ENCODE measurements around the gene TRIM67. TPM values are rescaled to one million over a fixed set of nuclear protein-coding genes. Genes with fewer than 3 reads are reported as not detected.
A peak's percentile ranks its signal among the peaks of the same experiment; 100 is the strongest.

Gene TRIM67
- total and polyA plus RNA-seq, 7 experiments from 2014 or later: 0.02 TPM; not detected in 6

GRCh38 chr1:231235526-231236207, 73.8 kb downstream of the TRIM67 start:
- H3K27me3 ChIP-seq (ENCODE audit: control insufficient read depth in 2 of 2, insufficient read depth in 2 of 2, low read length in 2 of 2): no peaks in the 10 kb centered on the region
- Mint-ChIP-seq H3K36me3 (peaks cover 14 to 39% (median 34%) of the 10 kb centered on the region in 5 donors), H3K4me3 (peak overlapping the region in 2 of 10 donors; percentile 5 to 6), H3K9me3 (peaks cover 0 to under 1% (median 0%) of the 10 kb centered on the region in 11 donors), H3K27ac (no peak overlapping the region), H3K4me1 (peaks cover 42 to 78% (median 74%) of the 10 kb centered on the region in 7 donors), H3K27me3 (no peaks in the 10 kb centered on the region)
- no peaks in the 10 kb centered on the region for H3K9me3 ChIP-seq (ENCODE audit: control insufficient read depth in 2 of 3, low read length in 3 of 3)
- intact Hi-C loops (cut with micrococcal nuclease): no loop called here
- POLR2A ChIA-PET: interaction anchor here (0.7 to 1.7 kb wide), 2 partner anchors 8 to 355 kb away, joined by 3 to 4 read pairs; no protein-coding TSS in a partner anchor
- no peak overlapping the region for H3K4me3 ChIP-seq (ENCODE audit: low read length)
- peaks cover 0 to 50% (median 8%) of the 10 kb centered on the region in 3 experiments for H3K36me3 ChIP-seq (ENCODE audit: control insufficient read depth in 2 of 3, insufficient read depth in 3 of 3, low read length in 3 of 3)
- H3K4me1 ChIP-seq (ENCODE audit: control insufficient read depth in 2 of 2, insufficient read depth in 2 of 2, low read length in 2 of 2): peaks cover 9 to 26% of the 10 kb centered on the region in 2 donors
- CTCF ChIA-PET: no interaction called here
- ATAC-seq: no peak
- no peak for DNase-seq
- no peak overlapping the region for H3K27ac ChIP-seq (ENCODE audit: low read depth, low read length)

GRCh38 chr1:231236208-231236591, 74.3 kb downstream of the TRIM67 start:
- ATAC-seq: no peak
- peaks cover 14 to 36% (median 31%) of the 10 kb centered on the region in 5 donors for H3K36me3 Mint-ChIP-seq
- CTCF ChIA-PET: interaction anchor here (1.2 kb wide), 1 partner anchor 25 kb away, joined by 5 read pairs; no protein-coding TSS in a partner anchor

GRCh38 chr1:231236938-231237337, 75.1 kb downstream of the TRIM67 start:
- Histone ChIP-seq H3K4me3 (ENCODE audit: low read length) (no peak overlapping the region), H3K9me3 (ENCODE audit: control insufficient read depth in 2 of 3, low read length in 3 of 3) (no peaks in the 10 kb centered on the region), H3K27ac (ENCODE audit: low read depth, low read length) (no peak overlapping the region), H3K36me3 (ENCODE audit: control insufficient read depth in 2 of 3, insufficient read depth in 3 of 3, low read length in 3 of 3) (peaks cover 0 to 42% (median 8%) of the 10 kb centered on the region in 3 experiments), H3K27me3 (ENCODE audit: control insufficient read depth in 2 of 2, insufficient read depth in 2 of 2, low read length in 2 of 2) (no peaks in the 10 kb centered on the region), H3K4me1 (ENCODE audit: control insufficient read depth in 2 of 2, insufficient read depth in 2 of 2, low read length in 2 of 2) (peaks cover 12 to 27% of the 10 kb centered on the region in 2 donors)
- CTCF ChIA-PET: interaction anchor here (1.2 kb wide), 1 partner anchor 26 kb away, joined by 5 read pairs; no protein-coding TSS in a partner anchor
- Mint-ChIP-seq H3K27ac (no peak overlapping the region), H3K9me3 (peaks cover 0 to 5% (median 0%) of the 10 kb centered on the region in 11 donors), H3K4me1 (peaks cover 47 to 73% (median 67%) of the 10 kb centered on the region in 7 donors), H3K4me3 (peak overlapping the region in 3 of 10 donors; percentile 25 to 56 (median 40)), H3K36me3 (peaks cover 14 to 34% (median 31%) of the 10 kb centered on the region in 5 donors), H3K27me3 (no peaks in the 10 kb centered on the region)
- intact Hi-C loops (cut with micrococcal nuclease): no loop called here
- DNase-seq (no peak), ATAC-seq (no peak)
- POLR2A ChIA-PET: no interaction called here

More at GRCh38 chr1:231236208-231236591, 74.3 kb downstream of the TRIM67 start:
- Mint-ChIP-seq H3K27ac (no peak overlapping the region), H3K9me3 (peaks cover 0 to 5% (median 0%) of the 10 kb centered on the region in 11 donors), H3K4me1 (peaks cover 42 to 74% (median 68%) of the 10 kb centered on the region in 7 donors), H3K4me3 (peak overlapping the region in 3 of 10 donors; percentile 2 to 6 (median 5)), H3K27me3 (no peaks in the 10 kb centered on the region)
- H3K27ac ChIP-seq (ENCODE audit: low read depth, low read length): no peak overlapping the region
- H3K4me3 ChIP-seq (ENCODE audit: low read length): no peak overlapping the region
- H3K36me3 ChIP-seq (ENCODE audit: control insufficient read depth in 2 of 3, insufficient read depth in 3 of 3, low read length in 3 of 3): peaks cover 0 to 48% (median 8%) of the 10 kb centered on the region in 3 experiments
- intact Hi-C loops (cut with micrococcal nuclease): no loop called here
- no peaks in the 10 kb centered on the region for H3K27me3 ChIP-seq (ENCODE audit: control insufficient read depth in 2 of 2, insufficient read depth in 2 of 2, low read length in 2 of 2)
- H3K9me3 ChIP-seq (ENCODE audit: control insufficient read depth in 2 of 3, low read length in 3 of 3): no peaks in the 10 kb centered on the region
- H3K4me1 ChIP-seq (ENCODE audit: control insufficient read depth in 2 of 2, insufficient read depth in 2 of 2, low read length in 2 of 2): peaks cover 9 to 26% of the 10 kb centered on the region in 2 donors
- DNase-seq: no peak
- POLR2A ChIA-PET: interaction anchor here (0.7 kb wide), 1 partner anchor 355 kb away, joined by 4 read pairs; no protein-coding TSS in a partner anchor

- intact Hi-C loops (cut with micrococcal nuclease): no loop called here
- Mint-ChIP-seq H3K4me3 (peak overlapping the region in 7 of 10 donors; percentile 5 to 95 (median 47)), H3K9me3 (peaks cover 0 to 5% (median 0%) of the 10 kb centered on the region in 11 donors), H3K4me1 (peaks cover 47 to 74% (median 69%) of the 10 kb centered on the region in 7 donors), H3K27me3 (no peaks in the 10 kb centered on the region), H3K27ac (peak overlapping the region in 1 of 9 donors; percentile 14), H3K36me3 (peaks cover 14 to 31% (median 29%) of the 10 kb centered on the region in 5 donors)
- Histone ChIP-seq H3K4me3 (ENCODE audit: low read length) (no peak overlapping the region), H3K4me1 (ENCODE audit: control insufficient read depth in 2 of 2, insufficient read depth in 2 of 2, low read length in 2 of 2) (peaks cover 17 to 37% of the 10 kb centered on the region in 2 donors), H3K27ac (ENCODE audit: low read depth, low read length) (no peak overlapping the region), H3K36me3 (ENCODE audit: control insufficient read depth in 2 of 3, insufficient read depth in 3 of 3, low read length in 3 of 3) (peaks cover 0 to 42% (median 8%) of the 10 kb centered on the region in 3 experiments), H3K27me3 (ENCODE audit: control insufficient read depth in 2 of 2, insufficient read depth in 2 of 2, low read length in 2 of 2) (no peaks in the 10 kb centered on the region), H3K9me3 (ENCODE audit: control insufficient read depth in 2 of 3, low read length in 3 of 3) (no peaks in the 10 kb centered on the region)
- DNase-seq (no peak), ATAC-seq (no peak)
- ChIA-PET CTCF (no interaction called here), POLR2A (interaction anchor here (2.2 kb wide), 1 partner anchor 99 kb away, joined by 7 read pairs; the partner anchor contains the start of genes EXOC8 and SPRTN)
Observed at GRCh38 chr1:231238298-231238697, 76.4 kb downstream of the TRIM67 start.

GRCh38 chr1:231240531-231240882, 78.6 kb downstream of the TRIM67 start:
- Histone ChIP-seq H3K4me1 (ENCODE audit: control insufficient read depth in 2 of 2, insufficient read depth in 2 of 2, low read length in 2 of 2) (peaks cover 17 to 44% of the 10 kb centered on the region in 2 donors), H3K27ac (ENCODE audit: low read depth, low read length) (peak overlapping the region; percentile 93), H3K36me3 (ENCODE audit: control insufficient read depth in 2 of 3, insufficient read depth in 3 of 3, low read length in 3 of 3) (peaks cover 0 to 37% (median 8%) of the 10 kb centered on the region in 3 experiments), H3K4me3 (ENCODE audit: low read length) (peak overlapping the region; percentile 98), H3K27me3 (ENCODE audit: control insufficient read depth in 2 of 2, insufficient read depth in 2 of 2, low read length in 2 of 2) (no peaks in the 10 kb centered on the region), H3K9me3 (ENCODE audit: control insufficient read depth in 2 of 3, low read length in 3 of 3) (no peaks in the 10 kb centered on the region)
- Mint-ChIP-seq H3K9me3 (peaks cover 0 to 5% (median 0%) of the 10 kb centered on the region in 11 donors), H3K27ac (peak overlapping the region; percentile 92 to 99 (median 97)), H3K4me3 (peak overlapping the region; percentile 90 to 99 (median 95)), H3K4me1 (peaks cover 51 to 86% (median 75%) of the 10 kb centered on the region in 7 donors), H3K36me3 (peaks cover 20 to 38% (median 29%) of the 10 kb centered on the region in 5 donors), H3K27me3 (no peaks in the 10 kb centered on the region)
- no peak for ATAC-seq
- CTCF ChIA-PET: no interaction called here
- POLR2A ChIA-PET: interaction anchor here (0.6 to 1.0 kb wide), 4 partner anchors 11 to 195 kb away, joined by 3 to 14 read pairs (median 4); partner anchors contain the start of gene EGLN1
- DNase-seq: peak in 2 of 9 donors; percentile 10 to 13
- intact Hi-C loops (cut with micrococcal nuclease): loop anchor here (2.0 to 10.0 kb wide), 7 partner anchors 182 to 1966 kb away; partner anchors contain the start of genes C1orf198 (in 1 of the 2), EGLN1 (in 1 of the 2), GALNT2 (in 1 of the 2) and NTPCR (in 1 of the 2)
